ENCODE results near the gene CCAR1.
"Not testable (repeated sequence)": the region's sequence is repeated elsewhere in the genome, so short reads cannot be mapped to it uniquely, and the experiment has no call there.

The CCAR1 gene

GRCh38 chr10:68829952-68830351 lies 108.9 kb downstream of the CCAR1 start:
- DNase-seq: no peak

GRCh38 chr10:68831961-68832455 lies 111.0 kb downstream of the CCAR1 start:
- no peak for DNase-seq

GRCh38 chr10:68832601-68833000 lies 111.6 kb downstream of the CCAR1 start:
- DNase-seq: no peak

- no peak for DNase-seq
Observed at GRCh38 chr10:68837626-68838322, 116.7 kb downstream of the CCAR1 start.

- DNase-seq: not testable (repeated sequence)
Observed at GRCh38 chr10:68840650-68841049, 119.6 kb downstream of the CCAR1 start.

Data from stimulated activated CD4-positive, alpha-beta T cell treated with anti-CD3 and anti-CD28 coated beads, Interleukin-12 subunit alpha, Interleukin-12 subunit beta, amount 100 ng/mL, for 4 hours (primary cell).